ENCODE data around the gene IFRD1.

The IFRD1 gene, protein sequence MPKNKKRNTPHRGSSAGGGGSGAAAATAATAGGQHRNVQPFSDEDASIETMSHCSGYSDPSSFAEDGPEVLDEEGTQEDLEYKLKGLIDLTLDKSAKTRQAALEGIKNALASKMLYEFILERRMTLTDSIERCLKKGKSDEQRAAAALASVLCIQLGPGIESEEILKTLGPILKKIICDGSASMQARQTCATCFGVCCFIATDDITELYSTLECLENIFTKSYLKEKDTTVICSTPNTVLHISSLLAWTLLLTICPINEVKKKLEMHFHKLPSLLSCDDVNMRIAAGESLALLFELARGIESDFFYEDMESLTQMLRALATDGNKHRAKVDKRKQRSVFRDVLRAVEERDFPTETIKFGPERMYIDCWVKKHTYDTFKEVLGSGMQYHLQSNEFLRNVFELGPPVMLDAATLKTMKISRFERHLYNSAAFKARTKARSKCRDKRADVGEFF

GRCh38 chr7:112449902-112450806 is at the start of gene IFRD1:
TSS of gene IFRD1 (plus strand) at chr7:112450460. CDS start at chr7:112450689, 229 bp downstream.
- peak; percentile 93 for DNase-seq (ENCODE audit: low read depth)
- TF ChIP-seq, protein P1, sequence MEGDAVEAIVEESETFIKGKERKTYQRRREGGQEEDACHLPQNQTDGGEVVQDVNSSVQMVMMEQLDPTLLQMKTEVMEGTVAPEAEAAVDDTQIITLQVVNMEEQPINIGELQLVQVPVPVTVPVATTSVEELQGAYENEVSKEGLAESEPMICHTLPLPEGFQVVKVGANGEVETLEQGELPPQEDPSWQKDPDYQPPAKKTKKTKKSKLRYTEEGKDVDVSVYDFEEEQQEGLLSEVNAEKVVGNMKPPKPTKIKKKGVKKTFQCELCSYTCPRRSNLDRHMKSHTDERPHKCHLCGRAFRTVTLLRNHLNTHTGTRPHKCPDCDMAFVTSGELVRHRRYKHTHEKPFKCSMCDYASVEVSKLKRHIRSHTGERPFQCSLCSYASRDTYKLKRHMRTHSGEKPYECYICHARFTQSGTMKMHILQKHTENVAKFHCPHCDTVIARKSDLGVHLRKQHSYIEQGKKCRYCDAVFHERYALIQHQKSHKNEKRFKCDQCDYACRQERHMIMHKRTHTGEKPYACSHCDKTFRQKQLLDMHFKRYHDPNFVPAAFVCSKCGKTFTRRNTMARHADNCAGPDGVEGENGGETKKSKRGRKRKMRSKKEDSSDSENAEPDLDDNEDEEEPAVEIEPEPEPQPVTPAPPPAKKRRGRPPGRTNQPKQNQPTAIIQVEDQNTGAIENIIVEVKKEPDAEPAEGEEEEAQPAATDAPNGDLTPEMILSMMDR (IDR thresholded peaks at IDR 0.05; ENCODE audit: low read depth, low read length, missing control alignments): no peak

DNA sequence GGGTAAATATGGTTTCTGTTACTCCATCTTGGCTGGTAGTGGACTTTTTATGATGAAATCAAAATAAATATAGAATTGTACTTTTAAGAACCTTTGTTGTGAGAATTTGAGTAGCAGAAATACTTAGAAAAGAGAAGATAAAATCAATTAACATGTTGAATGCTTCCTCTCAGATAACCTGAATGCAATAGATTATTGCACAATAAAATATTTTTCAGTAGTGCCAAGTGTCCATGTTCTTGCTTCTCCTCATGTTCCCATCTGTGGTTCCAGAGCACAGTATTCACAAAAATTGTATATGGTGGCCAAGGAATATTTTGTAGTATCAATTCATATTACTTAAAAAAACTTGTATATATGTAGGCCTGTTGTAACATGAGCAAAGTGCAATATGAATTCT is 45.9 kb upstream of the IFRD1 start:
- no peak for DNase-seq (ENCODE audit: low read depth)
- H3K4me3 ChIP-seq (ENCODE audit: low read depth, low read length): no peak overlapping the region
- TF ChIP-seq, protein P1 (IDR thresholded peaks at IDR 0.05; ENCODE audit: low read depth, low read length, missing control alignments): no peak

More at GRCh38 chr7:112449902-112450806, at the start of gene IFRD1:
- H3K4me3 ChIP-seq (ENCODE audit: low read depth, low read length): peak within 1 kb of the TSS; percentile 93

DNA sequence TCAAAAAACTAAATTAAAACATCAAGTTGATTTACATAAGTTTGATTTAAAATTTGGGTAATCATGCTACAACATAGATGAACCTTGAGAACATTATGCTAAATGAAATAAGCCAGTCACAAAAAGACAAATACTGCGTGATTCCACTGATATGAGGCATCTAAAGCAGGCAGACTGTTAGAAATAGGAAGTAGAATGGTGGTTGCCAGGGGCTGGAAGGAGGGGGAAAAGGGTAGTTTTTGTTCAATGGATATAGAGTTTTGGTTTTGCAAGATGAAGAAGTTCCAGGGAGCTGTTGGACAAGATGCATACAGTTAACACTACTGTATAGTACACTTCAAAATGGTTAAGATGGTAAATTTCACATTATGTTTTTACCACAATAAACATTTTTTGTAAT is 45.0 kb upstream of the IFRD1 start:
- DNase-seq (ENCODE audit: low read depth): no peak
- H3K4me3 ChIP-seq (ENCODE audit: low read depth, low read length): no peak overlapping the region
- TF ChIP-seq, protein P1 (IDR thresholded peaks at IDR 0.05; ENCODE audit: low read depth, low read length, missing control alignments): no peak

DNA sequence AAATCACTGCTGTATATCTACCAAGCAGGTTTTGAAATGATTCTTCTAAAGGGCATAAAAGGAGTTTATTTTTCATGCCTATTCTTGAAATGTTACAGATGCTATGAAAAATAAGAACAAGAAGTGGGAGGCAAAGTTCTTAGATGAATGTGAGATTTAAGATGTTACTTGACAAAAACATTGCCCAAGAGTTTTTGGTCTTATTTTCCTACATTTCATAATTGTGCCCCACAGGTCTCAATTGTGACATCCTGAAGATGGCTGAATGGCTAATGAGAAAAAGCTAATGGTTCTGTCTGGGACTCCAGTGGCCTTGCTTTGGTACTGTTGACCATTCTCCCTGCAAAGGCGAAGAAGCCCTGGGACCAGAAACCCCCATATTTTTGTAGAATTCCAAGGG is 43.0 kb upstream of the IFRD1 start:
- no peak overlapping the region for H3K4me3 ChIP-seq (ENCODE audit: low read depth, low read length)
- TF ChIP-seq, protein P1 (IDR thresholded peaks at IDR 0.05; ENCODE audit: low read depth, low read length, missing control alignments): no peak

GRCh38 chr7:112410092-112410491 is 40.2 kb upstream of the IFRD1 start:
- TF ChIP-seq, protein P1 (IDR thresholded peaks at IDR 0.05; ENCODE audit: low read depth, low read length, missing control alignments): no peak
- DNase-seq (ENCODE audit: low read depth): no peak
- H3K4me3 ChIP-seq (ENCODE audit: low read depth, low read length): no peak overlapping the region

More for the DNA sequence above, 43.0 kb upstream of the IFRD1 start:
- DNase-seq (ENCODE audit: low read depth): no peak

- DNase-seq (ENCODE audit: low read depth): no peak
- no peak overlapping the region for H3K4me3 ChIP-seq (ENCODE audit: low read depth, low read length)
- TF ChIP-seq, protein P1 (IDR thresholded peaks at IDR 0.05; ENCODE audit: low read depth, low read length, missing control alignments): peak; percentile 32
Measured at GRCh38 chr7:112411186-112411795, 39.0 kb upstream of the IFRD1 start.
